K562 (cell line): ENCODE measurements around the gene SPRED2. TPM values are rescaled to one million over a fixed set of nuclear protein-coding genes. Genes with fewer than 3 reads are reported as not detected.

ENCODE experiments used
- ATAC-seq: fragments of 200-7000 bp; cut with Tn5 transposase; 3 replicates; pipeline ENCODE4 v1.9.1; 2020; ENCODE audit warnings: moderate library complexity
- BruUV-seq: library from RNA; stranded (reverse); fragments of 400-500 nt; replicated peaks from 2 replicates; lab custom pipeline; 2021; lab: Mats Ljungman, UMichigan
- CTCF ChIA-PET: fragments of 300-600 bp; formaldehyde crosslinking; extraction: SDS; loops from one replicate; lab custom pipeline; 2021; ENCODE audit warnings: low intra/inter-chr PET ratio; lab: Yijun Ruan, JAX
- POLR2A ChIA-PET: fragments of 300-600, 350-650 bp; sonication (Branson Sonifier 250); formaldehyde crosslinking; extraction: SDS; loops from one replicate; lab custom pipeline; 2021; ENCODE audit warnings: antibody characterized with exemption, inconsistent platforms; lab: Yijun Ruan, JAX
- DNase-seq, 4 experiments: peaks; one replicate each; pipeline versions ENCODE4 v3.0.0 to v3.0.0-alpha.2; 2011 to 2018; ENCODE audit warnings: low spot score in 3 of 4, mixed read lengths in 3 of 4; ENCODE audit errors: extremely low read depth in 1 of 4
- FAIRE-seq: peaks from 2 replicates; lab custom pipeline; 2011; peaks lifted over from hg19 to GRCh38; lab: Jason Lieb, UNC
- H2AFZ ChIP-seq: 2 replicates; pipeline ENCODE4 v1.6.0; 2011; ENCODE audit warnings: low read depth, low read length, control low read depth, inconsistent platforms
- H3K27ac ChIP-seq: fragments of 200-600 bp; 3 replicates; pipeline ENCODE4 v1.8.0; 2011; ENCODE audit warnings: low read depth, mild to moderate bottlenecking, control low read depth, inconsistent platforms, low read length, moderate library complexity, mixed read lengths; ENCODE audit errors: extremely low read depth
- H3K27me3 ChIP-seq, 2 experiments: fragments of 300-600 bp in 1 of 2; 2 replicates in 1 of 2; 3 replicates in 1 of 2; pipeline versions ENCODE4 v1.6.0 to v1.8.0; 2011; ENCODE audit warnings: inconsistent platforms in 2 of 2, low read length in 2 of 2, mild to moderate bottlenecking in 1 of 2, mixed read lengths in 1 of 2, moderate library complexity in 1 of 2; ENCODE audit not compliant: control insufficient read depth in 2 of 2, insufficient read depth in 2 of 2
- H3K36me3 ChIP-seq: fragments of 300-600 bp; 3 replicates; pipeline ENCODE4 v1.8.0; 2011; ENCODE audit warnings: mild to moderate bottlenecking, low read length, inconsistent platforms; ENCODE audit not compliant: control insufficient read depth, insufficient read depth
- H3K4me1 ChIP-seq, 2 experiments: fragments of 200-600 bp in 1 of 2; replicated peaks in 1 of 2; 2 replicates in 1 of 2; 3 replicates in 1 of 2; pipeline versions ENCODE4 v1.5.1 to v1.8.0; 2011; ENCODE audit warnings: inconsistent platforms in 2 of 2, low read length in 2 of 2, mild to moderate bottlenecking in 1 of 2, mixed read lengths in 1 of 2, moderate library complexity in 1 of 2; ENCODE audit not compliant: control insufficient read depth in 2 of 2, insufficient read depth in 2 of 2
- H3K4me2 ChIP-seq: 2 replicates; pipeline ENCODE4 v1.6.1; 2011; ENCODE audit warnings: low read length, control low read depth, inconsistent platforms, mixed read lengths; ENCODE audit not compliant: insufficient read depth
- H3K4me3 ChIP-seq: fragments of 200-600 bp; sonication (generic), shearing (Covaris generic); 2 replicates; pipeline ENCODE4 v1.5.1; 2016; ENCODE audit warnings: control low read depth, inconsistent platforms
- H3K79me2 ChIP-seq: fragments of 200-600 bp; 3 replicates; pipeline ENCODE4 v1.8.0; 2011; ENCODE audit warnings: low read length, inconsistent platforms; ENCODE audit not compliant: control insufficient read depth, insufficient read depth
- H3K9ac ChIP-seq, 2 experiments: 2 replicates each; pipeline versions ENCODE4 v1.6.0 to v1.6.1; 2011; ENCODE audit warnings: low read depth in 2 of 2, low read length in 2 of 2, control low read depth in 1 of 2, inconsistent platforms in 1 of 2, mild to moderate bottlenecking in 1 of 2, mixed read lengths in 1 of 2; ENCODE audit not compliant: insufficient read depth in 1 of 2
- H3K9me1 ChIP-seq: one replicate; pipeline ENCODE4 v1.6.0; 2011; ENCODE audit warnings: inconsistent platforms, mild to moderate bottlenecking, low read length, moderate library complexity; ENCODE audit not compliant: control insufficient read depth, insufficient read depth
- H3K9me3 ChIP-seq: replicated peaks from 2 replicates; pipeline ENCODE4 v1.5.1; 2011; ENCODE audit warnings: low read depth, low read length, inconsistent platforms; ENCODE audit not compliant: control insufficient read depth, insufficient read depth
- H4K20me1 ChIP-seq: replicated peaks from 2 replicates; pipeline ENCODE4 v1.6.1; 2011; ENCODE audit warnings: low read length, inconsistent platforms, mixed read lengths; ENCODE audit not compliant: control insufficient read depth, insufficient read depth
- E2F3 ChIP-seq: fragments of 250-450 bp; sonication (Bioruptor Pico); IDR thresholded peaks from 2 replicates; pipeline ENCODE4 v1.4.0; 2020; ENCODE audit warnings: mild to moderate bottlenecking
- NCOR1 ChIP-seq: fragments of 450-650 bp; IDR thresholded peaks from 2 replicates; pipeline ENCODE4 v1.6.1; 2016; ENCODE audit warnings: mild to moderate bottlenecking, moderate library complexity
- RHOXF2B ChIP-seq: fragments of 250-450 bp; sonication (Bioruptor Pico); conservative IDR thresholded peaks from 2 replicates; pipeline ENCODE4 v1.5.1; 2021
- SOX6 ChIP-seq: fragments of 450-650 bp; IDR thresholded peaks from 2 replicates; pipeline ENCODE4 v1.6.1; 2014; ENCODE audit warnings: mild to moderate bottlenecking
- TAL1 ChIP-seq: fragments of 450-650 bp; IDR thresholded peaks from 2 replicates; pipeline ENCODE4 v1.6.1; 2016; ENCODE audit warnings: mild to moderate bottlenecking
- ZNF384 ChIP-seq: IDR thresholded peaks from 2 replicates; pipeline ENCODE4 v1.6.1; 2012; ENCODE audit warnings: low read depth, low read length, improper control_type of control experiment
- ZNF696 ChIP-seq: fragments of 250-450 bp; sonication (Bioruptor Pico); conservative IDR thresholded peaks from 2 replicates; pipeline ENCODE4 v1.4.0; 2020; ENCODE audit warnings: mild to moderate bottlenecking, moderate library complexity
- WGBS: fragments of 100-300 bp; shearing (Covaris generic); methylation state at CpG from one replicate; pipeline ENCODE4 v1.1.6; 2016; ENCODE audit warnings: low coverage, mixed read lengths; ENCODE audit not compliant: insufficient coverage; ENCODE audit errors: missing lambda C conversion rate; 5-methylcytosine and 5-hydroxymethylcytosine counted together
- in situ Hi-C: fragments of 300-500 bp; cut with MboI; formaldehyde crosslinking; loops from 4 replicates; pipeline ENCODE4 v1.15.0; 2018; ENCODE audit warnings: inconsistent platforms, mixed read lengths
- intact Hi-C: fragments of 100-400 bp; cut with micrococcal nuclease; formaldehyde crosslinking; loops from 2 replicates; pipeline ENCODE4 v1.14.2; 2022
- polyA plus RNA-seq, 8 experiments: library from polyadenylated mRNA; depleted of rRNA in 4 of 8; stranded (reverse) in 5 of 8; unstranded in 3 of 8; fragments of >200 nt; fragmentation: Nextera tagmentation in 2 of 8; fragmentation: Illumina TruSeq in 1 of 8; extraction: Ambion mirVana in 2 of 8; extraction: Trizol in 1 of 8; gene quantifications; 2 replicates each; pipeline versions ENCODE4 v1.2.1 to v1.2.3, GENCODE V29; 2011 to 2014; ENCODE audit warnings: inconsistent platforms in 1 of 8, missing spikeins in 1 of 8
- total RNA-seq, 7 experiments: library from RNA; depleted of rRNA in 6 of 7; stranded (reverse); fragments of >200 nt in 6 of 7; fragmentation: Illumina TruSeq in 2 of 7; extraction: Trizol in 2 of 7; gene quantifications; 2 replicates each; pipeline versions ENCODE4 v1.2.1 to v1.2.3, GENCODE V29; 2011 to 2021; ENCODE audit warnings: low replicate concordance in 1 of 7
- TF ChIP-seq, protein P1 (sequence below): fragments of 250-450 bp; sonication (Bioruptor Pico); IDR thresholded peaks from 2 replicates; pipeline ENCODE4 v1.8.0; 2021; ENCODE audit warnings: mild to moderate bottlenecking, moderate library complexity
- TF ChIP-seq, protein P2 (sequence below): fragments of 450-650 bp; formaldehyde crosslinking; IDR thresholded peaks from 2 replicates; pipeline ENCODE4 v1.4.0; 2022; ENCODE audit warnings: mild to moderate bottlenecking, moderate library complexity

The SPRED2 gene
- total and polyA plus RNA-seq, 9 of the 15 experiments (the other 6 are each of a cell fraction or from before 2014, with no cell fraction given), result 4.6 to 50.8 (median 14.1) TPM

DNA sequence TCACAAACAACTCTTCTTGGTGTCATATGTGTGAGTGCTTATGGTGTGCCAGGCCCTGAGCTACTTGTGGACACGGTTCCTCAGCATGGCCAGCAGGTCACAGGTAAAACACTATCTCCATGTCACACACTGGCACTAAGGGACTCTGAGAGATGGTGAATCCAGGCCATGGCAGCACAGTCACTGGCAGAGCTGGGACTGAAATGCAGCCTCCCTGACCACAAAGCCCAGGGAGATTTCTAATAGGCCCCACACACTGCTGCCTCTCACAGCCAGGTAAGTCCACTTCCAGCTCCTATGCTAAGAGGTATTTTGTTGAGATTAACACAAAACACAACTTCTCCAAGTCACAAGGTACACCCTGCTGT, 112.7 kb downstream of the SPRED2 start:
- no peak overlapping the region for H3K9ac ChIP-seq

More for the DNA sequence above, 112.7 kb downstream of the SPRED2 start:
- TF ChIP-seq, protein P1, sequence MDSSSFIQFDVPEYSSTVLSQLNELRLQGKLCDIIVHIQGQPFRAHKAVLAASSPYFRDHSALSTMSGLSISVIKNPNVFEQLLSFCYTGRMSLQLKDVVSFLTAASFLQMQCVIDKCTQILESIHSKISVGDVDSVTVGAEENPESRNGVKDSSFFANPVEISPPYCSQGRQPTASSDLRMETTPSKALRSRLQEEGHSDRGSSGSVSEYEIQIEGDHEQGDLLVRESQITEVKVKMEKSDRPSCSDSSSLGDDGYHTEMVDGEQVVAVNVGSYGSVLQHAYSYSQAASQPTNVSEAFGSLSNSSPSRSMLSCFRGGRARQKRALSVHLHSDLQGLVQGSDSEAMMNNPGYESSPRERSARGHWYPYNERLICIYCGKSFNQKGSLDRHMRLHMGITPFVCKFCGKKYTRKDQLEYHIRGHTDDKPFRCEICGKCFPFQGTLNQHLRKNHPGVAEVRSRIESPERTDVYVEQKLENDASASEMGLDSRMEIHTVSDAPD (CRISPR knock-in tag), result no peak
- TF ChIP-seq TAL1 (no peak), SOX6 (no peak), RHOXF2B (CRISPR knock-in tag) (no peak), NCOR1 (no peak), ZNF384 (no peak), ZNF696 (CRISPR knock-in tag) (no peak), E2F3 (CRISPR knock-in tag) (no peak)
- TF ChIP-seq, protein P2, sequence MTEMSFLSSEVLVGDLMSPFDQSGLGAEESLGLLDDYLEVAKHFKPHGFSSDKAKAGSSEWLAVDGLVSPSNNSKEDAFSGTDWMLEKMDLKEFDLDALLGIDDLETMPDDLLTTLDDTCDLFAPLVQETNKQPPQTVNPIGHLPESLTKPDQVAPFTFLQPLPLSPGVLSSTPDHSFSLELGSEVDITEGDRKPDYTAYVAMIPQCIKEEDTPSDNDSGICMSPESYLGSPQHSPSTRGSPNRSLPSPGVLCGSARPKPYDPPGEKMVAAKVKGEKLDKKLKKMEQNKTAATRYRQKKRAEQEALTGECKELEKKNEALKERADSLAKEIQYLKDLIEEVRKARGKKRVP (CRISPR knock-in tag), result no peak
- TF ChIP-seq, all 486 proteins: peak for 0
- Histone ChIP-seq H3K27ac (no peak overlapping the region), H3K4me1 (no peaks in the 10 kb centered on the region), H4K20me1 (0 out of 2 replicates have a peak, but pooled peaks cover 3% of the 10 kb centered on the region), H3K4me2 (no peak overlapping the region), H3K9me1 (no peaks in the 10 kb centered on the region), H3K79me2 (no peaks in the 10 kb centered on the region; the same call in 2 of the 3 replicates), H3K9me3 (no peaks in the 10 kb centered on the region), H3K36me3 (peaks cover 55% of the 10 kb centered on the region), H3K4me3 (no peak overlapping the region), H2AFZ (no peak overlapping the region), H3K27me3 (no peaks in the 10 kb centered on the region)
- no peak for ATAC-seq
- ChIA-PET CTCF (no interaction called here), POLR2A (interaction anchor here (0.7 to 1.7 kb wide), 3 partner anchors 8 to 42 kb away, joined by 3 to 5 read pairs (median 3); no protein-coding TSS in a partner anchor)
- in situ Hi-C loops, result no loop called here
- 100% methylated on average over 1 of the region's 1 CpG for WGBS
- FAIRE-seq, result no peak
- DNase-seq, result no peak
- intact Hi-C loops, result no loop called here
- no TSS peak for BruUV-seq
